COR-L47 (cell line): ENCODE data around the gene SULF2.
A peak's percentile ranks its signal among the peaks of the same experiment; 100 is the strongest.

Experiments
- DNase-seq: peaks from one replicate; lab custom pipeline; 2025; lab: John Stamatoyannopoulos, UW

The SULF2 gene

DNA sequence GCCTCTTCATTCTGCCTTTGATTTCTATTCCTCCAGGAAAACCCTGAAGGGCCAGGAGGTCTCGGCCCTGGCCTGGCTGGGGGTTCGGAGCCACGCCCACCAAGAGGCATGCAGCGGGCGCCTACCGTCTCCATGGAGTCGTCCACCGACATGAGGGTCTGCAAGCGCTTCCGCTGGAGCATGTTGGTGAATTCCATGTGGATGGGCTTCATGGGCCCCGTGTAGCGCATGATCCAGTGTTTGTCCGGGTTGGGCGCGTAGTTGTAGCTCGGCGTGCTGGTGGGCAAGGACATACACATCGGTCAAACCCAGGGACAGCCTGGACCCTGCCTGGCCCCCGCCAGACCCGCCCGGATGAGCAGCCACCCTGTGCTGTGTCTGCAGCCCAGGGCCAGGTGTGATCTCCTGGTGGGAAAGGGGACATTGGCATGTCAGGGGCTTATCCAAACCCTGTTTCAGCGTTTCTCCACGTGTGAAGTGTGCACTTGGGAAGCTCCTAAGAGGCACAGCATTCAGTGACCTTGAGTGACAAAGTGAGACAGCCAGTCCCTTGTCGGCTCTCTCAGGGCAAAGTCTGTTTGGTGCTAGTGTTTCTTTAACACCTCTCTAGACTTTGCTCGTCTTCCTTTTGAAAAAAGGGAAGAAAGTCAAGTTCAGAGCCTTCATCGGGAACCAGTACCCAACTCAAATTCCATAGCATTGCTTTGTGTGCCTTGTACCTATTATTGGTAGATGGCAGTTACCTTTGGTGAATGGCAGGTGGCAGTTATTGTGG, 100.8 kb downstream of the SULF2 start:
- DNase-seq: no peak

DNA sequence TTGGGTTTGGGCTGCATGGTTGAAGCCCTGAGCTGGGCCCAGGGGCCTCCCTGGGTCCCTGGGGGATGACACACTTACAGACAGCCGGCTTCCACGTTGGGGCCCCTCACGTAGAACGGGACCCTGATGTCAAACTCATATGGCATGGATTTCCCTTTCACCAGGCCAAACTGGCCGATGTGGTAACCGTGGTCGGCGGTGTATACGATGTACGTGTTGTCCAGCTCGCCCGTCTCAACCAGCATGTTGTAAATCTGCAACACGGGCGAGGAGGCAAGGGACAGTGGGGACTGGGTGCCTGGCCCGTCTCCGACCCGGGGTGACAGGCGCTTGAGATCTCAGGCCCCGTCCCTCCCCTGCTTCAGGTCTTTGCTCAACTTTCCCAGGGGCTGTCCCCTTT, 102.4 kb downstream of the SULF2 start:
- DNase-seq: no peak

DNA sequence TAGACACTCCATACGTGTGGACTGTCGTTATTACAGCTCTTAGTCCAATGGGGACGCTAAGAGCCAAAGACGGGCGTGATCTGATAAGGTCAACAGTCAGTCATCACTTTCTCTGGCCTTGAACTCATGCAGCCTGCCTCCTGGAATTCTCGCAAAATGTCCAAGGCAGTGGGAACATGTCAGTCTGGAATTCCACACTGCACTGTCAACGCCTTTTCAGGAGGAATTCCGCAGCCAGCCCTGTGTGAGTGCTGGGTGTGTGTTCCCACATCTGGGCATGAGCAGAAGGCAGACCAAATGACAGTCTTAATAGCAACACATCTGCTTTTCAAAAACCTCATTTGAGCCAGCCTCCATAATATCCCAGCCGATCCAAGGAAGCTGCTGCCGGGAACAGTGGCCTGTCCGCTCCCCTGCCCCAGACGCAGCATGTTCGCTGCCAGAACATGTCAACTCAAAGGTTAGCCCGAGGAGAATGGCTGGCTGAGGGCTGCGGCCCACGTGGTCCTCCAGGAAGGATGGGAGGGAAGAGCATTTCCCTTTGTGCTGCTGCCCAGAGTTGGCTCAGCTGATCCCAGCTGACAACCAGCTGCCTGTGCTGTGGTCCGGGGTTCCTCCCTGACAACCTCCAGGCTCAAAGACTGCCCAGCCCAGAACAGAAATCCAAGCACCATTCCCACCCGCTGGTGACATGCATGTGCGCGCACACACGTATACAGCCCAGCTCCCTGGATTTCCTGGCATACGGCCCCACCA, 103.1 kb downstream of the SULF2 start:
- DNase-seq: no peak

DNA sequence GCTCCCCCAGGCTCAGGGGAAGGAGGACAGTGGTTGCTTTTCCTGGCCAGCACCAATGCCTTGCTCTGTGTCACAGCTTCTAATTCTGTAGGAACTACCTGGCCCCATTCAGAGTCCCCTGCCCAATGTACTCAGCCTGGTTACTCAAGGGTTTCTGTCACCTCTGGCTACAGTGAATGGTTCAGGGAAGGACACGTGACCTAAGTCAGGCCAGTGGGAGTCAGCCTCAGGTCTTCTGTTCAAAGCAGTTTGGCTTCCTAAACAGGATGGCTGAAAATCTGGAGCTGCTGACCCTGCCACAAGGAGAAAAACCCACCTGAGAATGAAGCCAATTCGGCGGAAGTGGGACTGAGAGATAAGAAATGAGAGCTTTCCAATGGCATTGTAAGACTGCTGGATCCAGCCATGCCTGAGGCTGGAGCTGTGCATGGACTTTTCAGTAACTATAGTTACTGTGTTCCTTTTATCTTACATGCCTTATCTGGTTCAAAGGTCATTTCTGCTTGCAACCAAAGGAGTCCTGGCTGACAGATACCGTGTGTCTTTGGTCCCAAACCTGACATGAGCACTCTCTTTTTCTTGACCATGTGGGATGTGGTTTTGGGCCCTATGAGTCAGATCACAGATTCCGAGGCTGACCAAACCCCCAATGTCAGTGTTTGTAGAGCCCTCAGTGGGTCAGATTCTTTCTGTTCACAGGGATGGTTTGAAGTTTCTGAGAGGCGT, 104.3 kb downstream of the SULF2 start:
- DNase-seq: no peak

DNA sequence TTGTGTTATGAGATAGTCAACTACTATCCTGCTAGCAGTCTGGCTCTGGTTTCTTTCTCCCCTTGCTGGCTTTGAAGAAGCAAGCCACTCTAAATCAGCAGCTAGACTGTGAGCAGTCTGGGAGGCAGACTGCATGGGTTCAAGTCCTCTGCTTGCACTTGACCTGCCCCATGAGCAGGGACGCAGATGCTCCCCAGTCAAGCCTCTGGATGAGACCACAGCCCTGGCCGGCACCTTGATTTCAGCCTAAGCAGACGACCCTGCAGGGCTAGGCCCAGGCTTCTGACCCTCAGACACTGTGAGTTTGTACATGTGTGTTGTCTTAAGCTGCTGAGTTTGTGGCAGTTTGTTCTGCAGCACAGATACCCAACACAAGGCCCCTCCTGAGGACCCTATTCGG, 105.8 kb downstream of the SULF2 start:
- no peak for DNase-seq

DNA sequence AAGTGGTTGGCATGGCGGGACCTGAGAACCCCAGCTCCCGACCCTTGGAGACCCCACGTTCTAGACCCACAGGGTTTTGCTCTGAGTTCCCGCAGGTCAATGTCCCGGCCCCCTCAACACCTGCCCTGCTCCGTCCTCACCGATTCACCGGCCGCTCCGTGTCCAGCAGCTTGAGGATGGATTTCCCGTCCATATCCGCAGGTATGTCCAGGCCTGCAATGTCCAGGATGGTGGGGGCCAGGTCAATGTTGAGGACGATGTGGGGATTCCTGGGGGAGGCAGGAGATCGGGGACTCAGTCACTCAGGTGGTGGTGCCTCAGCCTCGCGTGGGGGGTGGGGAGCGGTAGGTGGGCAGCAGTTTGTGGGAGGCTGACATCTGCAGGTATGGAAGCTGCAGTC, 106.7 kb downstream of the SULF2 start:
- DNase-seq: no peak

DNA sequence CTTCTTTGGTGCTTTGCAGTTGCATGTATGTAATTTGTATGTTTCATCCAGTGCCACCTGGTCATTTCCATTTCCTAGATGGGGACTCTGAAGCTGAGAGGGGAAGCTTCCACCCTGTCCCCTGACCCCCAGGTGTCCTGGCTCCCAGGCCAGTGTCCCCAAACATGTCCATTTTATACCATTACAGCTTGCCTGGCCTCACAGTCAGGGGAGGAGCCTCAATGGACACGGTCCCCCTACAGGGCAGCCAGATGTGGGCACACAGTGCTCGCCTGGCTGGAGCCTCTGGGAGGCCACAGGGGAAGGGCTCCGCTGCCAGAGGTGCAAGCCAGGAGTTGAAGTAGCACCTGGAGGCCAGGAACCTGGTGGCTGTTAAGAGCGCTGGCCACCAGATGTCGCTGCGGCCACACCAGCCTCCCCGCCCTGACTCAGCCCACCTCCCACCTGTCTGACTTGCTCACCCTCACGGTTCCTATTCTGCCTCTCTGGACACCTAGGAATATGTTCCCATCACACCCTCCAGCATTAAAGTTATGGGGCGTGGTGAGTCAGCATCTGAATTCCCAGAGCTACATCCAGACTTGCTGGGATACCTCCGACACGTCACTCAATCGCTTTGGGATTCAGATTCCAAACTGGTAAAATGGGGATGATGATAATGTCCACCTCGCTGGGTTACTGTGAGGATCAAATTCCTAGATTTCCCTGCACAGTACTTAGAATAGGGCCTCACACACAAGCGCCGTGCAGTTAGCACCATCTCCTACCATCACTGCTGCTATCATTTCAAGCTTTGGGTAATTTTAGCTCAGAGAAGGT, 107.4 kb downstream of the SULF2 start:
- peak; percentile 45 for DNase-seq

DNA sequence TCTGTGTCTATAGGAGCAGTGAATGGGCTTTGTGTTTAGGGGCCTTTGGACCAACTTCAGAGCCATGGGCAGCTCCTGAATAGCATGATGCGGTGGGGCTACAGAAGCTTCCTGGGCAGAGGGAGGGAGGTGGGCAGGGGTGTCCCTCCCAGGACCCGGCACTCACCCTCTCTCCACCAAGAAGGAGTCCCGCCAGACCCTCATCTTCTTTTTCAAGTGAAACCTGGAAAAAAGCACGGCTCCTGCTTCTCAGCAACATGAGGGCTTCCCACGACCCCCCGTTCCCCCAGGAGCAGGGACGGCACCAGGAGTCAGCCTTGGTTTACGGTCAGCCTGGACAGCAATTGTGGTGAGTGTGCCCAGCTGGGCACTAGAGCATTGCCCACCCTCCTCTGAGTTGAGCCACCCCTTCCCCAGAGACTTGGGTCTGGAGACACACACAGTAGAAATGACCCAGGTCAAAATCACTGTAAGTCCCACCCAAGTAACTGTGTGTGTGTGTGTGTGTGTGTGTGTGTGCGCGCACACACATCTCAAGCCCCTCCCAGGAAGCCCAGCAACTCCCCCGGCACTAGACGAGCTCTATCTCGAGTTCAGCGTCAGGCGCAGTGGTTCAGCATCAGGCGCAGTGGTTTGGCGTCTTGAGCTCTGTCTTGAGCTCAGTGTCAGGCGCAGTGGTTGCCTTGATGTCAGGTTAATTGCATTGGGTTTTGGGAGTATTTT, 108.2 kb downstream of the SULF2 start:
- no peak for DNase-seq

DNA sequence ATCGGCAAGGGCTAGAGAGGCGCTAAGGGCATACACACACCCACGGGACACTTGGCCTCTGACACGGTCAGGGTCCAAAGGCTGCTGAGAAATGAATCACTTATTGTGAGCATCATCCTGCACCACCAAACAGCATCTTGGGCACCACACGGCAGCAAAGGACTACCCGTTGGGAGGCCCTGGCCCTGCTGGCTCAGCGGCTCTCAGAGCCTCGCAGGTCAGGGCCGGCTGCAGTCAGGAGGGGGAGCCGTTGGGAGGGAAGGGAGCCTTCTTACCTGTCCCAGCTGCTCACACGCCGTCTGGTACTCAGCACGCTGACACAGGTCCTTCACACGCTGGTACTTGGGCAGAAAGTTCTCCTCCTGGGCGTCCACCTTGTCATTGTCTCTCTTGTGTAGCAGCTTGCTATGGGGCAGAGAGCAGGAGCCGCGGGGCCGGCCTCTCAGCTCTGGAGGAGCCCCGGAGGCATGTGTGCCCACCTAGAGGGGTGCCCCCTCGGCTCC, 109.0 kb downstream of the SULF2 start:
- DNase-seq: no peak

DNA sequence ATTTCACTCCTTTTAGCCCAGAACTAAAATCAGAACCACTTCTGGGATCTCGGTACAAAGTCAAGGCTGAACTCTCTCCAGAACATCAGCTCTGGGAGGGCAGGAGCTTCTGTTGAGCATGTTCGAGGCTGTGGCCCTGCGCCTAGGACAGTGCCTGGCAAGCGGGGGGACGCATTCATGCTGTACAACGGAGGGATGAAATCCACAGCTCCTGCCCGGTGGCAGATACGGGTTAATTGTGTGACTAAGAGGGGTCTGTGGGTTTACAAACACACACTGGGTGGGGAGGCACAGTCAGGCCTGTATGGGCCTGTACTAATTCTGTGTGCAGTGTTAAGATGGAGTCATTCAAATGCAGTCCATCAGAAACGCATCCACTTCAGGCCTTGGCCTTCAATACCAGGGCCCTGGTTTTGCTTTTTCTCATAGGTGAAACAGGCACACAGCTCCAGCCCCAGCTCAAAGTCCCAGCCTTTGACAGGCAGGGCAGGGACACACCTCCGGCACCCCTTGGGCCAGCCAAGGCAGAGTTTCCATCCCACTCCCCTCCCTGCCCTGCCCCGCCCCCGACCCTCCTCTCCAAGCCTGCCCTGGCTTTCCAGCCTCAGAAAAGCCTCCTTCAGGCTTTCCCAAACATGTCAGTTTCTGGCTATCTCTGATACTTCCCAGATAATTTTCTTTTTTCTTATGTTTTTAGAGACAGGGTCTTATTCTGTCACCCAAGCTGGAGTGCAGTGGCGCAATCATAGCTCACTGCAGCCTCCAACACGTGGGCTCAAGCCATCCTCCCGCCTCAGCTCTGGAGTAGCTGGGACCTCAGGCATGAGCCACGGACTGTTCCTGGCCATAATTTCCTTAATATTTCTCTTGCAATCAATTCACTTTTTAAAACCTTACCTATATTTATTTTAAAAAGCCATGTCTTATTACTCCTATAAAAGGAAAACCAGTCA, 109.8 kb downstream of the SULF2 start:
- no peak for DNase-seq

DNA sequence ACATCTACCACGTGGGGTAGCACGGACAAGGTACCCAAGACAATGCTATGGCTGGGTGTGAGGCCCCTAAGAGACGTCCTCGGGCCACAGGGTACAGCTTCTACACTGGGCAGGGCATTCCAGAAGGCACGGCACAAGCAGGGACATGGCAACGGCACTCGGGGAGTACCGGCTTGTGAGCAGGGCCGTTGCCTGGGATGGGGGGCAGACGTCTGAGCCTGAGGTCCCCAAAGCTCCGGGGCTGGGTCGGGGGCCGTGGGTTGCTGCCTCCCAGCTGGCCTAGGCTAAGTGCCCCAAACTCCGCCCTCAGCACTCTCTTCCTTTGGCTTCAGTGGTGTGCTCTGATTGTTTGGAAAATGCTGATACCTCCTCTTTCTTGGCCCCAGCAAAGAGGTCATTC, 110.6 kb downstream of the SULF2 start:
- DNase-seq: no peak

DNA sequence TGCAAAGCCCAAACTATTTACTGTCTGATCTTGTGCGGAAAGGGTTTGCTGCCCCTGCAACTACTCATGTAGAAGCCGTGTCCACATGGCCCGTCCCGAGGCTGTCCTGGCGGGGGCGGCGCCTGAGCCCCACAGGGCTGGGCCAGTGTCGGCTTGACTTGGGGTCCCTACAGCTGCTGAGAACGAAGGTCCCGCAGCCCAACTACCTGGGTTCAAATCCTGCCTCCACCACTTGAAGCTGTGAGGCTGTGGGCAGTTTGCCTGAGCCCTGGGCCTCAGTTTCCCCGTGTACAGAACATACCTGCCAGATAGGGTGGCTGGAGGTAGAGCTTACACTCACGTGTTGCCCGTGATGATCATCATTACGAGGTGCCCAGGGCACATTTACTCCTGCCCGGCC, 111.1 kb downstream of the SULF2 start:
- no peak for DNase-seq

DNA sequence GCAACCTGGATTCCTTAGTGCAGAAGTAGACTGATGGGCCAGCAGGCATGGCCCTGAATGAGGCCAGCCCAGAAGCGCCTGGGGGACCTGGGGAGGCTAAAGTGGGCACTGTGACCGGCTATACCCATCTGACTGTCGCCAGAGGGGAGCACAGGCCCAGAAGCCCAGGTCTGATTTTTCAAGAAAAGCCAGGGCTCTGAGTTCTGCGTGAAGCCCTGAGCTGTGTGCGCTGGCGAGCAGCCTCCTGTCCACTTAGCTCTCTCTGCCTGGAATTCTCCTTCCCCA, 111.7 kb downstream of the SULF2 start:
- DNase-seq: no peak

DNA sequence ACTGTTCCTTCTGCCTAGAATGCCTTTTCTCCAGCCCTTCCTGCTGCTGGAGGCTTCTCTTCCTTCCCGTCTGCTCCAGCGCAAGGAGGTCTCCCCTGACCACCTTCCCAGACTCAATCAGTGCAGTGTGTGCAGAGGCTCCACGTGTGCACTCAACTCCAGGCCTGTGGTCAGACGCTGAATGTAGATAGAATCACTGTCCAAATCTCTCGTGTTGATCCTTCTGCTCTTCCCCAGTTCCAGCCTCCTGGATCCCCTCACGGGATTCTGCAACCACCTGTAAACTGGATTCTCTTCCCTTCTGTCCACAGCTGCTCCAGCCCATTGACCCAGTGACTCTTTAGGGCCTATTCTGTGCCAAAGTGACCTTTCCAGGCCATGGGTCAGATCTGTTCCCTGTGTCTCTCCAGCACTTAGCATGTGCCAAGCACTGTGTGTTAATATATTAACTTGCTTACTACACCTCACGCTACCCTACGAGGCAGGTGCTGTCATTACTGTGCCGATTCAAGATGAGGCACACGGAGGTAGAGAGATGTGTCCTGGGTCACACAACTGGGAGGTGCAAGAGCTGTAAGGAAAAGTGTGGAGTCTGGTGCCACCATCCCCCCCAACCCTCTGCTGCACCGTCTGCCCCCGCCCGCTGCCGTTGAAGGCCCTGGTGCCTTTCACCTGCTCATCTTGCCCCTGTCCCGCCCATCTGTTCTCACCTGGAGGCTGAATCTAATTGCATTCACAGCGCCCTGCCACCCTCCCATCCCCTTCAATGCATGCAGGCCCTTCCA, 112.2 kb downstream of the SULF2 start:
- no peak for DNase-seq

DNA sequence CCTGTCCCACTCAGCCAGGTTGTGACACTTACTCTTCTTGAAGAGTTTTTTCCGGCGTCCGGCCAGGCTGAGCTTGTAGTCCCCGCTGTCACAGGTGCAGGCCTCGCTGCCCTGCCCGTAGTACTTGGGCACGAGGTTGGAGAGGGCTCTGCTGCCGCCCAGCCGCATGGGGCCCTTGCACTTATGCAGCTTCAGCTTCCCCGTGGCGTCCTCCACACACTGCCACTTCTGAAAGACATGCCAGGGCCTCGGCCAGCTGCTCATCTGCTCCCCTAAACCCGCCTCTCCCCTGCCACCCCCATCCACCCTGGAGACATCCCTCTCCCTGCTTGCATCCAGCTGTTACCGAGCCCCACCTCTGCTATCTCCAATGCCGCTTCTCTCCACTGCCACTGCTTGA, 113.1 kb downstream of the SULF2 start:
- no peak for DNase-seq

DNA sequence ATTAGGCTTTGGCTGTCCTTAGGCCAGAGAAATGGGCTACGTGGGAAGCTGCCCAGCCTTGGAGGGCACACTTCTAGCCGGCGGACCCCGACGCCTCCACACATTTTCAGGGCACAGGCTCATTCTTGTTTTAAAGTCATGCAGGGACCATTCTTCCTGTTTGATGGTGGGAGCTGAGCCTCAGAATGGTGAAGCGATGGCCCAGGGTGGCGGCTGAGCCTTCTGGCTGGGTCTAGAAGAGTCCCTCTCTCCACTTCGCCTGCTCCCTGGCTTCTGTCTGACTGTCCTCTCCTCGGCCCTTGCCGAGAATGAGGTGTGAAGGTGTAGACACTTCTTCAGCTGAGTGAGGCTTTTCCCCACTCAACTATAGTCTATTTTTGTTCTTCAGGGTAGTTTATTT, 114.4 kb downstream of the SULF2 start:
- no peak for DNase-seq

DNA sequence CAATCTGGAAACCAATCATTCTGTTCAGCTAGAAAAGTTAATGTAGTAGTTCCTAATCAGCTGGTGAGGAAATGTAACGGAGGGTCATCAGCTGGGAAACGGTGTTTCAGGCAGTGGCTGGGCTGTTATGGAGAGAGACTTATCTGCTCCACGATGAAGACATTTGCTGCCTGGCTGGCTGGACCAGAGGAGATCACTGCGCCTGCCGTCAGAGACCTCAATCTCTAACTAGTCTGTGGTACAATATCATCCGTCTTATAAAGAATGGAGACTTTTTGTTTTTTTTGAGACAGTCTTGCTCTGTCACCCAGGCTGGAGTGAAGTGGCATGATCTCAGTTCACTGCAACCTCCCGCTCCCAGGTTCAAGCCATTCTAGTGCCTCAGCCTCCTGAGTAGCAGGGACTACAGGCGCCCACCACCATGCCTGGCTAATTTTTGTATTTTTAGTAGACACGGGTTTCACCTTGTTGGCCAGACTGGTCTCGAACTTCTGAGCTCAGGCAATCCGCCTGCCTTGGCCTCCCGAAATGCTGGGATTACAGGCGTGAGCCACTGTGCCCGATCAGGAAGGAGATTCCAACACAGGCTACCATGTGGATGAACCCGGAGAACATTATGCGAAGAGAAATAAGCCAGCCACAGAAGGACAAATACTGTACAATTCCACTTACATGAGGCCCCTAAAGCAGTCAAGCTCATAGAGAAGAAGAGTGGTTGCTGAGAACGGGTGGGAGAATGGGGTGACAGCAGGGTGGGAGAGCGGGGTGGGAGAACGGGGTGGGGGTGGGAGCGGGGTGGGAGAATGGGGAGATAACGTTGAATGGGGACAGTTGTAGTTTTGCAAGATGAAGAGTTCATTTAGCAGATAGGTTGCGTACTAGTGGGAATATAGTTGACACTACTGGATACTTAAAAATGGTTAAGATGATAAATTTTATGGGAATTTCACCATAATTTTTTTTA, 115.1 kb downstream of the SULF2 start:
- no peak for DNase-seq

DNA sequence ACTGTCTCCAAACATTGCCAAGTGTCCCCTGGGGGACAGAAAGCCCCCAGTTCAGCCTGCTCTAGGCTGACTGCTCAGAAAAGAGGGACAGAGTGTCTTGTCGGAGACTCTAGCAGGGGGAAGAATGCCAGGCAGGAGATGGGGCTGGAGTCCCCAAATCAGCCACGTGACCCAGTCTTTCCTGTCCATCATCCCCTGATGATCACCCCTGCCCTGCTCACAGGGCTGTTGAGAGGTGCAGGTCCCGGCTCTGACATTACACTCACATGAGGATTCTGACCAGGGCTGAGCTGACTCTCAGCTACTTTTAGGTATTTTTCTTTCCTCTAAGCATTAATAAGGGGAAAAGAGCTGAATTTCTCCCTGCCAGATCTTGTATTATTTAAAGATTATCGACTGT, 115.8 kb downstream of the SULF2 start:
- DNase-seq: no peak

DNA sequence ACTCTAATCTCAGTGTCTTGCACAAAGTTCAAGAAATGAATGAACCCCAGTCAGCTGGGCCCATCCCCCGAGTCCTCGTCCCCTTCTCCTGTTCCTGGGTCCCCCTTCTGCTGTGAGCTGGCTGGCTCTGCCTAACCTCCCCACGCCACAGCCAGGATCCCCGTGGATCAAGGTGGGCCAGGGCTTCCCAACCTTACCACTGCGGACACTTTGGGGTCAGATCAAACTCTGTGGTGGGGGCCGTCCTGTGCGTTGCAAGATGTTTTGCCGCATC, 116.2 kb downstream of the SULF2 start:
- DNase-seq: no peak
